ENCODE results near the gene TCP11L2. TPM values are rescaled to one million over a fixed set of nuclear protein-coding genes. Genes with fewer than 3 reads are reported as not detected.

Gene TCP11L2
- total and polyA plus RNA-seq, 2 of the 13 experiments (the other 11 are each of a cell fraction or from before 2014, with no cell fraction given) = 4.6 to 24.1 TPM

DNA sequence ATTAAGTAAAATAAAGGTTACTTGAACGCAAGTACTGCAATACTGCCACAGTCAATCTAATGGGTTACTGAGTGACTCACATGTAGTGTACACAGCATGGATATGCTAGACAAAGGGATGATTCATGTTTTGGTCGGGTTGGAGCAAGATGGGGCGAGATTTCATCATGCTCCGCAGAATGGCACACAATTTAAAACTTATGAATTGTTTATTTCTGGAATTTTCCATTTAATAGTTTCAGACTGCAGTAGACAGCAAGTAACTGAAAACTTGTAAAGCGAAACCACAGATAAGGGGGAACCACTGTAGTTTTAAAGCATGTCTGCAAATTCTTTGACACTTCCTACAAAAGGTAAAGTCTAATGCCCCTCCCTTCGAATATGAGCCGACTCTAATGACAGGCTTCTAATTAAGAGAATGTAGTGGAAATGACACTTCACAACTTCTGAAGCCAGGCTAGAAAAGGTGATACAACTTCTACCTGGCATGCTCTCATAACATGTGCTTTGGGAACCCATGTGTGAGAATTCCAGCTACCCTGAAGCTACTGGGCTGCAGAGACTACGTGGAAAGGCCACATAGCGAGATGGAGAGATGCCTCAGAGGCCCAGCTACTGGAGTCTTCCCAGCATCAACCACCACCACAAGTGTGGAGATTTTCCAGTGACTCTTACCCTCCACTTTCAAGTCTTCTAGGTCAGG, 13.9 kb upstream of the TCP11L2 start (continued):
- TF ChIP-seq MEF2D (CRISPR knock-in tag; IDR thresholded peaks at IDR 0.05) (0 out of 2 replicates have a peak, but pooled peaks have one; percentile 28), RCOR2 (CRISPR knock-in tag; IDR thresholded peaks at IDR 0.05) (peak; percentile 82; the same call in 1 of the 2 replicates), RELA (CRISPR knock-in tag; IDR thresholded peaks at IDR 0.05) (no peak), ZNF614 (CRISPR knock-in tag; IDR thresholded peaks at IDR 0.05; ENCODE audit: borderline replicate concordance) (peak; percentile 78), CHD4 (IDR thresholded peaks at IDR 0.05; ENCODE audit: borderline replicate concordance, low read length) (0 out of 2 replicates have a peak, but pooled peaks have one; percentile 7), ZNF83 (CRISPR knock-in tag; IDR thresholded peaks at IDR 0.05; ENCODE audit: borderline replicate concordance) (no peak), ADNP (CRISPR knock-in tag; IDR thresholded peaks at IDR 0.05) (no peak), ZNF44 (CRISPR knock-in tag; IDR thresholded peaks at IDR 0.05) (peak; percentile 29; the same call in 1 of the 2 replicates), CENPT (CRISPR knock-in tag; IDR thresholded peaks at IDR 0.05; ENCODE audit: low read depth) (no peak), GFI1 (CRISPR knock-in tag; IDR thresholded peaks at IDR 0.05; ENCODE audit: borderline replicate concordance) (peak; percentile 83), SOX6 (IDR thresholded peaks at IDR 0.05) (no peak), SOX6 (CRISPR knock-in tag; IDR thresholded peaks at IDR 0.05) (peak; percentile 96), ZFP36 (IDR thresholded peaks at IDR 0.05; ENCODE audit: borderline replicate concordance, low read depth, low read length, partially characterized antibody) (no peak), ZC3H13 (CRISPR knock-in tag; IDR thresholded peaks at IDR 0.05) (no peak), GABPB1 (CRISPR knock-in tag; IDR thresholded peaks at IDR 0.05) (0 out of 2 replicates have a peak, but pooled peaks have one; percentile 11), ZNF781 (CRISPR knock-in tag; IDR thresholded peaks at IDR 0.05; ENCODE audit: borderline replicate concordance, not compliant biosample characterization) (peak; percentile 42), TGIF2 (CRISPR knock-in tag; IDR thresholded peaks at IDR 0.05) (peak; percentile 39; the same call in 1 of the 2 replicates), SSRP1 (CRISPR knock-in tag; IDR thresholded peaks at IDR 0.05) (0 out of 2 replicates have a peak, but pooled peaks have one; percentile 2), ZFP1 (CRISPR knock-in tag; IDR thresholded peaks at IDR 0.05) (peak; percentile 68; the same call in 1 of the 2 replicates), ZNF737 (CRISPR knock-in tag; IDR thresholded peaks at IDR 0.05; ENCODE audit: borderline replicate concordance) (no peak), MED1 (CRISPR knock-in tag; IDR thresholded peaks at IDR 0.05) (peak; percentile 90), PHF21A (CRISPR knock-in tag; IDR thresholded peaks at IDR 0.05) (peak; percentile 74), YY1 (IDR thresholded peaks at IDR 0.05; ENCODE audit: insufficient read depth, insufficient replicate concordance, low read depth, low read length) (no peak)
- TF ChIP-seq, protein P1, sequence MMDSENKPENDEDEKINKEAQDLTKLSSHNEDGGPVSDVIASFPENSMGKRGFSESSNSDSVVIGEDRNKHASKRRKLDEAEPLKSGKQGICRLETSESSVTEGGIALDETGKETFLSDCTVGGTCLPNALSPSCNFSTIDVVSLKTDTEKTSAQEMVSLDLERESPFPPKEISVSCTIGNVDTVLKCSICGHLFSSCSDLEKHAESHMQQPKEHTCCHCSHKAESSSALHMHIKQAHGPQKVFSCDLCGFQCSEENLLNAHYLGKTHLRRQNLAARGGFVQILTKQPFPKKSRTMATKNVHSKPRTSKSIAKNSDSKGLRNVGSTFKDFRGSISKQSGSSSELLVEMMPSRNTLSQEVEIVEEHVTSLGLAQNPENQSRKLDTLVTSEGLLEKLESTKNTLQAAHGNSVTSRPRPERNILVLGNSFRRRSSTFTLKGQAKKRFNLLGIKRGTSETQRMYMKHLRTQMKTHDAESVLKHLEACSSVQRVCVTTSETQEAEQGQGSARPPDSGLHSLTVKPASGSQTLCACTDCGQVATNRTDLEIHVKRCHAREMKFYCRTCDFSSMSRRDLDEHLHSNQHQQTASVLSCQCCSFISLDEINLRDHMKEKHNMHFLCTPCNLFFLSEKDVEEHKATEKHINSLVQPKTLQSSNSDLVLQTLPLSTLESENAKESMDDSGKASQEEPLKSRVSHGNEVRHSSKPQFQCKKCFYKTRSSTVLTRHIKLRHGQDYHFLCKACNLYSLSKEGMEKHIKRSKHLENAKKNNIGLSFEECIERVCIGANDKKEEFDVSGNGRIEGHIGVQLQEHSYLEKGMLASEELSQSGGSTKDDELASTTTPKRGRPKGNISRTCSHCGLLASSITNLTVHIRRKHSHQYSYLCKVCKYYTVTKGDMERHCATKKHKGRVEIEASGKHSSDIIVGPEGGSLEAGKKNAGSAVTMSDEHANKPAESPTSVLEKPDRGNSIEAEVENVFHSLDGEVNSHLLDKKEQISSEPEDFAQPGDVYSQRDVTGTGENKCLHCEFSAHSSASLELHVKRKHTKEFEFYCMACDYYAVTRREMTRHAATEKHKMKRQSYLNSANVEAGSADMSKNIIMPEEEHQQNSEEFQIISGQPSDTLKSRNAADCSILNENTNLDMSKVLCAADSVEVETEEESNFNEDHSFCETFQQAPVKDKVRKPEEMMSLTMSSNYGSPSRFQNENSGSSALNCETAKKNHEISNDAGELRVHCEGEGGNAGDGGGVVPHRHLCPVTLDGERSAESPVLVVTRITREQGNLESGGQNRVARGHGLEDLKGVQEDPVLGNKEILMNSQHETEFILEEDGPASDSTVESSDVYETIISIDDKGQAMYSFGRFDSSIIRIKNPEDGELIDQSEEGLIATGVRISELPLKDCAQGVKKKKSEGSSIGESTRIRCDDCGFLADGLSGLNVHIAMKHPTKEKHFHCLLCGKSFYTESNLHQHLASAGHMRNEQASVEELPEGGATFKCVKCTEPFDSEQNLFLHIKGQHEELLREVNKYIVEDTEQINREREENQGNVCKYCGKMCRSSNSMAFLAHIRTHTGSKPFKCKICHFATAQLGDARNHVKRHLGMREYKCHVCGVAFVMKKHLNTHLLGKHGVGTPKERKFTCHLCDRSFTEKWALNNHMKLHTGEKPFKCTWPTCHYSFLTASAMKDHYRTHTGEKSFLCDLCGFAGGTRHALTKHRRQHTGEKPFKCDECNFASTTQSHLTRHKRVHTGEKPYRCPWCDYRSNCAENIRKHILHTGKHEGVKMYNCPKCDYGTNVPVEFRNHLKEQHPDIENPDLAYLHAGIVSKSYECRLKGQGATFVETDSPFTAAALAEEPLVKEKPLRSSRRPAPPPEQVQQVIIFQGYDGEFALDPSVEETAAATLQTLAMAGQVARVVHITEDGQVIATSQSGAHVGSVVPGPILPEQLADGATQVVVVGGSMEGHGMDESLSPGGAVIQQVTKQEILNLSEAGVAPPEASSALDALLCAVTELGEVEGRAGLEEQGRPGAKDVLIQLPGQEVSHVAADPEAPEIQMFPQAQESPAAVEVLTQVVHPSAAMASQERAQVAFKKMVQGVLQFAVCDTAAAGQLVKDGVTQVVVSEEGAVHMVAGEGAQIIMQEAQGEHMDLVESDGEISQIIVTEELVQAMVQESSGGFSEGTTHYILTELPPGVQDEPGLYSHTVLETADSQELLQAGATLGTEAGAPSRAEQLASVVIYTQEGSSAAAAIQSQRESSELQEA (CRISPR knock-in tag; IDR thresholded peaks at IDR 0.05; ENCODE audit: not compliant biosample characterization) = no peak
